ENCODE measurements around the gene MMP1. TPM values are rescaled to one million over a fixed set of nuclear protein-coding genes. Genes with fewer than 3 reads are reported as not detected.

The MMP1 gene
- total and polyA plus RNA-seq, 11 donors = 0.14 to 2.5 (median 0.46) TPM; not detected in 6

DNA sequence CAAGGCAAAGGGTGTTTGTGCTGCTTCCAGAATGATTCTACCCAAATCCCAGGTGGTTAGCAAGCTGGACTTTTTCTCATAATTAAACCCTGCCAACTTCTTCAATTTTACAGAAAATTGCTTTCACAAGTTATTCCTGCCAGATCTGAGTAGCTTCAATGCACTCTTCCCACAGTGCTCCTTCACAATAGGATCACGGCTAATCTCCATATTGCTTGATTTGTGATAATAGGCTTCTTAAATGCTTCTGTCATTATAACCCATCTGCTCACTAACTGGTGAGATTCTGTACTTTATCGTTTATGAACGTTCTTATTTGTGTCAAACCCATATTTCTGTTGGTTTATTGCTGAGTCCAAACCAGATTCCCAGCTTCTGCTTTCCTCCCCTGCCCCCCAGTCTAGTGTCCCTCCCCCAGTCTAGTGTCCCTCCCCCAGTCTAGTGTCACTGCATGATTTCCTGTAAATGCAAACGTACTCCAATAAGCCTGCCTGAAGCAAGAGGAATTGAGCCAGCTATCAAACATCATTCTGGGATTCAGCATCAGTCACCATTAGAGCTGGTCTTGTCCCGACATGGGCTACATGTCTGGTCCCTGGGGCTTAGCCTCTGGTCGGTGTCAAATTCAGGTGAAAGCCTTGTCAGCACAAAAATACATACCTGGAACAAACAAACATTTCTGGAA lies 31.5 kb upstream of the MMP1 start:
- H3K4me1 ChIP-seq = no peaks in the 10 kb centered on the region
- DNase-seq = no peak
- intact Hi-C loops (cut with DNase I) = no loop called here
- no peaks in the 10 kb centered on the region for H3K36me3 ChIP-seq
- peaks cover 0 to 26% (median 7%) of the 10 kb centered on the region in 9 donors for H3K27me3 ChIP-seq
- TF ChIP-seq, protein P1, sequence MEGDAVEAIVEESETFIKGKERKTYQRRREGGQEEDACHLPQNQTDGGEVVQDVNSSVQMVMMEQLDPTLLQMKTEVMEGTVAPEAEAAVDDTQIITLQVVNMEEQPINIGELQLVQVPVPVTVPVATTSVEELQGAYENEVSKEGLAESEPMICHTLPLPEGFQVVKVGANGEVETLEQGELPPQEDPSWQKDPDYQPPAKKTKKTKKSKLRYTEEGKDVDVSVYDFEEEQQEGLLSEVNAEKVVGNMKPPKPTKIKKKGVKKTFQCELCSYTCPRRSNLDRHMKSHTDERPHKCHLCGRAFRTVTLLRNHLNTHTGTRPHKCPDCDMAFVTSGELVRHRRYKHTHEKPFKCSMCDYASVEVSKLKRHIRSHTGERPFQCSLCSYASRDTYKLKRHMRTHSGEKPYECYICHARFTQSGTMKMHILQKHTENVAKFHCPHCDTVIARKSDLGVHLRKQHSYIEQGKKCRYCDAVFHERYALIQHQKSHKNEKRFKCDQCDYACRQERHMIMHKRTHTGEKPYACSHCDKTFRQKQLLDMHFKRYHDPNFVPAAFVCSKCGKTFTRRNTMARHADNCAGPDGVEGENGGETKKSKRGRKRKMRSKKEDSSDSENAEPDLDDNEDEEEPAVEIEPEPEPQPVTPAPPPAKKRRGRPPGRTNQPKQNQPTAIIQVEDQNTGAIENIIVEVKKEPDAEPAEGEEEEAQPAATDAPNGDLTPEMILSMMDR (IDR thresholded peaks at IDR 0.05) = no peak
- no peak for TF ChIP-seq POLR2A (IDR thresholded peaks at IDR 0.05)
- no peak for ATAC-seq
- WGBS, 4 donors = 65 to 74% (median 74%) methylated on average over 6 of the region's 6 CpGs
- H3K9me3 ChIP-seq = no peaks in the 10 kb centered on the region
- H3K27ac ChIP-seq = no peak overlapping the region
- no peak overlapping the region for H3K4me3 ChIP-seq

DNA sequence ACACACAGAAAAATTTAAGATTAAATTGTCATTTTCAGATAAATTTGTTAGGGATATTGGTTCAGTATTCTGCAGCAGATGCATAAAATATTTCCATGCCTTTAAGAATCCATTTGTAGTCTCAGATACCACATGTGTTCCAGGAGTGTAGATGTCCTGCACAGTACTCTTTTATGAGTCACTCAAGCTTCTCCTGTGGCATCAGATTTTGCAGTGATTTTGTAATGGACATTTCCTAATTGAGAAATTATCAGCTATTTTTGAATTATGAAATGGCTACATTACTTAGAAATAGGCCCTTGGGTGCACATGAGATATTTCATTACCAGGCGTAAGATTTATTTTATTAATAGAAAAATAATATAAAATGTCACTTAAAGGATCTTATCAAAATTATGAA lies 26.6 kb upstream of the MMP1 start:
- Histone ChIP-seq H3K27ac (no peak overlapping the region), H3K4me3 (no peak overlapping the region), H3K27me3 (peaks cover 0 to 7% (median 0%) of the 10 kb centered on the region in 9 donors), H3K36me3 (no peaks in the 10 kb centered on the region), H3K9me3 (peaks cover 0 to 3% (median 0%) of the 10 kb centered on the region in 12 donors), H3K4me1 (no peaks in the 10 kb centered on the region)
- no peak for DNase-seq
- WGBS, 4 donors = 94 to 100% (median 96%) methylated on average over 1 of the region's 1 CpG
- no peak for ATAC-seq
- intact Hi-C loops (cut with DNase I) = no loop called here
- TF ChIP-seq, protein P1 (IDR thresholded peaks at IDR 0.05) = no peak
- TF ChIP-seq POLR2A (IDR thresholded peaks at IDR 0.05) = no peak

DNA sequence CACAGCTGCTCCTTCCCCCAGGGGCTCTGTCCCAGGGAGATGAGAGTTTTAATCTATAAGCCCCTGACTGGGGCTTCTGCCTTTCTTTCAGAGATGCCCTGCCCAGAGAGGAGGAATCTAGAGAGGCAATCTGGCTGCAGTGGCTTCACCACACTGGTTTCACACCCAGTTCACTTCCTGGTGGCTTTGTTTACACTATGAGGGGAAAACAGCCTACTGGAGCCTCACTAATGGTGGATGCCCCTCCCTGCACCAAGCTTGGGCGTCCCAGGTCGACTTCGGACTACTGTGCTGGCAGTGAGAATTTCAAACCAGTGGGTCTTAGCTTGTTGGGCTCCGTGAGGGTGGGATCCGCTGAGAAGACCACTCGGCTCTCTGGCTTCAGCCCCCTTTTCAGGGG lies 21.5 kb upstream of the MMP1 start:
- no peaks in the 10 kb centered on the region for H3K4me1 ChIP-seq
- H3K36me3 ChIP-seq = no peaks in the 10 kb centered on the region
- DNase-seq = no peak
- TF ChIP-seq, protein P1 (IDR thresholded peaks at IDR 0.05) = no peak
- no peak for TF ChIP-seq POLR2A (IDR thresholded peaks at IDR 0.05)
- H3K9me3 ChIP-seq = peaks cover 0 to 11% (median 0%) of the 10 kb centered on the region in 12 donors
- 67 to 81% (median 77%) methylated on average over 6 of the region's 6 CpGs for WGBS, 4 donors
- intact Hi-C loops (cut with DNase I) = no loop called here
- H3K27me3 ChIP-seq = no peaks in the 10 kb centered on the region
- H3K4me3 ChIP-seq = no peak overlapping the region
- H3K27ac ChIP-seq = no peak overlapping the region
- no peak for ATAC-seq

DNA sequence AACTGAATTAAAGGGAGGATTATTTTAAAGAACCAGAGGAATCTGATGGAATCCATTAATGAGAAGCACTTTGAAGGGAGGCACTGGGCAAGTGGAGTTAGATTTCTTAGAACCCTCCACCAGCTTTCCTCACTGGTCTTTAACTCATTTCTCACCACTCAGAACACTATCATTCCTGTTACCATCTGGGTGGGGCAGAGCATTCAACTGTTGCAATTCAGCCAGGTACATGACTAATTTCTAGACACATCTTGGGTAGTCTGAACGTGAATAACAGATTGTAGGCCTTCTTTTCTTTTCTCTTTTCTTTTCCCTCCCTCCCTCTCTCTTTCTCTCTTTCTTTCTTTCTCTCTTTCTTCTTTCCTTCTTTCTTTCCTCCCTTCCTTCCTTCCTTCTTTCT lies 15.5 kb upstream of the MMP1 start:
- WGBS, 4 donors = 86 to 90% (median 88%) methylated on average over 1 of the region's 1 CpG
- Histone ChIP-seq H3K4me3 (no peak overlapping the region), H3K36me3 (no peaks in the 10 kb centered on the region), H3K27me3 (peaks cover 0 to 6% (median 0%) of the 10 kb centered on the region in 9 donors), H3K4me1 (no peaks in the 10 kb centered on the region), H3K9me3 (peaks cover 0 to 11% (median 0%) of the 10 kb centered on the region in 12 donors), H3K27ac (no peak overlapping the region)
- ATAC-seq (no peak), DNase-seq (no peak)
- intact Hi-C loops (cut with DNase I) = no loop called here
- TF ChIP-seq POLR2A (IDR thresholded peaks at IDR 0.05) = no peak
- TF ChIP-seq, protein P1 (IDR thresholded peaks at IDR 0.05) = no peak
